GM12891 (cell line): ENCODE results near the gene TPGS1.

ENCODE experiments used
- PAX5 ChIP-seq: IDR thresholded peaks from 2 replicates; pipeline ENCODE4 v1.6.1; 2011; ENCODE audit warnings: low read length, moderate library complexity, mild to moderate bottlenecking; ENCODE audit not compliant: insufficient read depth, severe bottlenecking
- POLR2A ChIP-seq: IDR thresholded peaks from 2 replicates; pipeline ENCODE4 v1.6.1; 2011; ENCODE audit warnings: low read depth, low read length, control low read depth
- POLR2AphosphoS5 ChIP-seq: IDR thresholded peaks from 2 replicates; pipeline ENCODE4 v1.6.1; 2011; ENCODE audit warnings: low read depth, low read length, control low read depth
- POU2F2 ChIP-seq: IDR thresholded peaks from 2 replicates; pipeline ENCODE4 v1.6.1; 2011; ENCODE audit warnings: low read depth, mild to moderate bottlenecking, control low read depth, low read length, moderate library complexity
- SPI1 ChIP-seq: IDR thresholded peaks from 2 replicates; pipeline ENCODE4 v1.6.1; 2011; ENCODE audit warnings: low read depth, low read length, control low read depth
- TAF1 ChIP-seq: IDR thresholded peaks from 2 replicates; pipeline ENCODE4 v1.6.1; 2011; ENCODE audit warnings: low read depth, low read length, control low read depth

DNA sequence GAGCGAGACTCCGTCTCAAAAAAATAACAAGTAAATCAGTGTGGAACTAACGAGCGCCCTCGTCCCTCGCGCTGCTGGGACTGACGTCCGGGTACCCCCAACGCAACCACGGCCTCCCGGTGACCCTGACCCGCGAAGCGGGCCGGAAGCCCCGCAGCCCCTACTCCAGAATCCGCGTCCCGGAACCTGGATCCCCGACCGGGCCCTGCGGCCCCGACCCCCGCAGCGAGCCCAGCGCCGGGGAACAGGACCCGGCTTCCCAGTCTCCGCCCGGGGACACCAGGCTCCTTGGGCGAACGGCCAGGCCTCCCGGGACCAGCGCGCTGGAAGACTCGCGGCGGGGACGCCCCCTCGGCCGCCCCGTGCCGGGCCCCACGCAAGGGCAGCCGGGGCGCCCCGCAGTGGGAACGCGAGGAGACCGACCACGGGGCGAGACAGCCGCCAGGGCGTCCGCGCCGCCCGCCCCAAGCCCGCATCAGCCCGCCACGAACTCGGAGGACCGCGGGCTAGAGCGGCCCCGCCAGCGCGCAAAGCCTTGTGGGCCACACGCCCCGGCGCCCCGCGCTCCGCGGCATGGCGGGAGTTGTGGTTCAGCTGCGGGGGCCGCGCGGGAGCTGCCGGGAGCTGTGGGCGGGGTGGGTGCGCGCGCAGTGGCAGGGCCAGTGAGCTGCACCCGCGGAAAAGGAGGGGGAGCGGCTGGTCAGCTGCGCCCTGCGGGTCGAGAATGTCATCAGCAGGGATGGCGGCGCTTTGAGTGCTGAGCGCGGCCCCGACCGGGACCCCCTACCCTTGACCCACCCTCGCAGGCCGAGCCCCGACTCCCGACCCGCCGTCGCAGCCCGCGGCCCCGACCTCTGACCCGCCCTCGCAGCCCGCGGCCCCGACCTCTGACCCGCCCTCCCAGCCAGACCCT, 18.5 kb upstream of the TPGS1 start:
- TF ChIP-seq POLR2A (peak; percentile 74), PAX5 (peak; percentile 50), POLR2AphosphoS5 (peak; percentile 59; the same call in 1 of the 2 replicates), TAF1 (peak; percentile 64), SPI1 (no peak), POU2F2 (0 out of 2 replicates have a peak, but pooled peaks have one; percentile 50)
